GM18526 (cell line): ENCODE data around the gene THSD4.

Experiments used
- POLR2A ChIP-seq: IDR thresholded peaks from 3 replicates; pipeline ENCODE4 v1.6.1; 2011; ENCODE audit not compliant: insufficient read length; ENCODE audit errors: extremely low read depth

Gene THSD4

DNA sequence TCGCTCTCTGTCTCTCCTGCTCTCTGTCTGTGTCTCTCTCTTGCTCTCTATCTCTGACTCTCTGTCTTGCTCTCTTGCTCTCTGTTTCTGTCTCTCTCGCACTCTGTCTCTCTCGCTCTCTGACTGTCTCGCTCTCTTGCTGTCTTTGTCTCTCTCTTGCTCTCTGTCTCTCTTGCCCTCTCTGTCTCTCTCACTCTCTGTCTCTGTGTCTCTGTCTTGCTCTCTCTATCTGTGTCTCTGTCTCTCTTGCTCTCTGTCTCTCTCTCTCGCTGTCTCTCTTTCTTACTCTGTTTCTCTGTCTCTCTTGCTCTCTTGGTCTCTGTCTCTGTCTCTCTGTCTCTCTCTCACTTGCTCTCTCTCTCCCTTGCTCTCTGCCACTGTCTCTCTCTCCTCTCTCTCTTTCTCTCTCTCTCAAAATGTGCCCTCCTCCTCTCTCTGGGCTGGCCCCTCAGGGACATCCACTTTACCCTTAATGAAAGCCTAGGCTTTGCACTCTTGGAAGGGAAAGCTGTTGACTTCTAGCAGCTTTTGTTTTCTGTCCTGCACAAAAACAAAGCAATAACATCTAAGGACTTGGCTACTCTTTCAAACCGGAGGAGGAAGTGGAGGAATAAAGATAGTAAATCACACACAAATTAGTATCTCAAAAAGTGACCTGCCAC is 621.1 kb downstream of the THSD4 start:
- TF ChIP-seq POLR2A, result no peak

GRCh38 chr15:71737761-71738160 is 622.5 kb downstream of the THSD4 start:
- TF ChIP-seq POLR2A, result no peak

GRCh38 chr15:71739355-71739754 is 624.1 kb downstream of the THSD4 start:
- no peak for TF ChIP-seq POLR2A

GRCh38 chr15:71742964-71743363 is 627.7 kb downstream of the THSD4 start:
- TF ChIP-seq POLR2A, result no peak

- TF ChIP-seq POLR2A, result no peak
Measured at GRCh38 chr15:71743861-71744382, 628.7 kb downstream of the THSD4 start.

DNA sequence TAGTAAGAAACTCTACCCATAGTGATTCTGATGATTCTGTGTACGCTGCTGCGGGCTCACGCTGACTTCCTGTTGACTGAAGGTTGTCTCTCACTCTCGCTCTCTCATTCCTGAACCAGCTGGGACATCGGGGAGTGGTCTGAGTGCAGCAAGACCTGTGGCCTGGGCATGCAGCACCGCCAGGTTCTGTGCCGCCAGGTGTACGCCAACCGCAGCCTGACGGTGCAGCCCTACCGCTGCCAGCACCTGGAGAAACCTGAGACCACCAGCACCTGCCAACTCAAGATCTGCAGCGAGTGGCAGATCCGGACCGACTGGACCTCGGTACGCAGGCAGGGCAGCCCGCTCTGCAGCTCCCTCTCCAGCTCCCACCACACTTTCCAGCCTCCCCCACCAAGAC is 631.4 kb downstream of the THSD4 start:
- no peak for TF ChIP-seq POLR2A

GRCh38 chr15:71747128-71748083 is 632.1 kb downstream of the THSD4 start:
- TF ChIP-seq POLR2A, result no peak

DNA sequence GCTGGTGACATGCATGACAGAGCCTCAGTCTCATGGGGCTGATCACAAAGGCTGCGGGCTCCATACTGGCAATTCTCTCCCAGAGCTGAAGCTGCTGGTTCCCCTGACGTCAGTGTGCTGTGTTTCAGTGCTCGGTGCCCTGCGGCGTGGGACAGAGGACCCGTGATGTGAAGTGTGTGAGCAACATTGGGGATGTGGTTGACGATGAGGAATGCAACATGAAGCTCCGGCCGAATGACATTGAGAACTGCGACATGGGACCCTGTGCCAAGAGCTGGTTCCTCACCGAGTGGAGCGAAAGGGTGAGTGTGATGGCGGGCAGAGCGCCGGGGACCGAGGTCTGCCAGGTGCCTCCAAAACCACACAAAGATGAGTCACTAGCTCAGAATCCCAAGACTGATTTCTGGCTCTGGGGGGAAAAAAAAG is 633.0 kb downstream of the THSD4 start:
- TF ChIP-seq POLR2A, result no peak

- TF ChIP-seq POLR2A, result no peak
Measured at GRCh38 chr15:71749500-71749899, 634.2 kb downstream of the THSD4 start.

DNA sequence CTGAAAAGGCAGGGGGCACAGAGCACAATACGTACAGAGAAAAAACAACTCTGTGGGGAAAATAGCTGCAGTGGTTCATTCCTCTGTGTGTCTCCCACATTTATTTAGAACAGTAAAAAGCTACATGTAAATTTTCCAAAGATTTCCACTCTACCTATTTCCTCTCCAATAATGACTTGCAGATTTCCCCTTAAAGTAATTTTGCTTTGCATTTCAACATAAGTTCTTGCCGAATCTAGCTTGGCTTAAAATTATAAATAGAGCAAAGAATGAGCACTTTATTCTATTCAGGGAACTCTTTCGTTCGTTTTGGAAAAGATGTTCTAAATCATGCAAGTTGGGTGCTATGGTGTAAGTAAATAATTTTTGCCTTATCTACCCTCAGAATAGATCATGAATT is 636.9 kb downstream of the THSD4 start:
- TF ChIP-seq POLR2A, result no peak

DNA sequence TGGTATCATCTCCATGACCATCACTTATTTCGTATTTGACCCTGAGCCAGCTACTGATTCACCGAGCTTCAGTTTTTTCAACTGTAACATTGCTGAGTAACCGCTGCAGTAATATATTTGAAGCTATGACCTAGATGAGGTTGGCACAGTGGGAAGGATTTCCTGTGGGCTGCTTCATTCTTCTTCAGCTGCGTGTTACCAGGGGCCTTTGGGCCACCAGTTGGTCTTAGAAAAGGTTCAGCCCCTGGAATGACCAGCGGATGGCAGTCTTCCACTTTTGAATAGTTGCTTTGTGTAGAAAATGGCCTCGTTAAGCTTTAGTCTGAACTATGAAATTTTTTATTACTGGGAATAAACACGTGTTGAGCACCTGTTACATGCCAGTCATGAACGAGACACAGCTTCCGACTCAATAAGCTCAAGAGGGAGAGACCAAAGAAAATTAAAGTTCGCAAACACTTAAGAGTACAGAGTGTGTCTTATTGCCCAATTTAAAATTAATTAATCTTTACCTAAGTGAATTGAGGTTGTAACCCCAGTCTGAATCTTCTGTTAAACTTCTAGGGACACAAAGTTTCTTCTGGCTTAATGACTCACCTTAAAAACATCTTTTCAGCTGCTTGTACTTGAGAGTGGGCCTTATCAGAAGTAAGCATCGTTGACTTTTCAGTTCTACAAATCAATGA is 637.5 kb downstream of the THSD4 start:
- no peak for TF ChIP-seq POLR2A

DNA sequence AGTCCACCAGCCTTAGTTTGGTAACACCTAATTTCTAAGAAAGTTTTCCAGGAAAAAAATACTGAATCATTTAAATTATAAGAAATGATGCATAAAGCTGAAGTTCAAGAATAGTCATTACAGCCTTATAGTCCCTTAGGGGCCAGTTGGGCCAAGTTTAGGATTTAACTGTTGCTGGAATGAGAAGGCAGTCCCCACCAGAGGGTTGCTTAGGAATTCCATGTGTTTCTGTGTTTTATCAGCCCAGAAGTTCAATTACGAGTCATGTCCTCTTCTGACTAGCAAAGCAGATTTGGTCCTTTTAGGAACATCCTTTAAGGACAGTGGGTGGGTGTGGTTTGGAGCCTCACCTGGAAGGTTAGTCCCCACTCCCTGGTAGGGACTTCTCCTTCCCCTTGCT is 638.1 kb downstream of the THSD4 start:
- TF ChIP-seq POLR2A, result no peak

GRCh38 chr15:71754660-71755059 is 639.4 kb downstream of the THSD4 start:
- TF ChIP-seq POLR2A, result no peak

DNA sequence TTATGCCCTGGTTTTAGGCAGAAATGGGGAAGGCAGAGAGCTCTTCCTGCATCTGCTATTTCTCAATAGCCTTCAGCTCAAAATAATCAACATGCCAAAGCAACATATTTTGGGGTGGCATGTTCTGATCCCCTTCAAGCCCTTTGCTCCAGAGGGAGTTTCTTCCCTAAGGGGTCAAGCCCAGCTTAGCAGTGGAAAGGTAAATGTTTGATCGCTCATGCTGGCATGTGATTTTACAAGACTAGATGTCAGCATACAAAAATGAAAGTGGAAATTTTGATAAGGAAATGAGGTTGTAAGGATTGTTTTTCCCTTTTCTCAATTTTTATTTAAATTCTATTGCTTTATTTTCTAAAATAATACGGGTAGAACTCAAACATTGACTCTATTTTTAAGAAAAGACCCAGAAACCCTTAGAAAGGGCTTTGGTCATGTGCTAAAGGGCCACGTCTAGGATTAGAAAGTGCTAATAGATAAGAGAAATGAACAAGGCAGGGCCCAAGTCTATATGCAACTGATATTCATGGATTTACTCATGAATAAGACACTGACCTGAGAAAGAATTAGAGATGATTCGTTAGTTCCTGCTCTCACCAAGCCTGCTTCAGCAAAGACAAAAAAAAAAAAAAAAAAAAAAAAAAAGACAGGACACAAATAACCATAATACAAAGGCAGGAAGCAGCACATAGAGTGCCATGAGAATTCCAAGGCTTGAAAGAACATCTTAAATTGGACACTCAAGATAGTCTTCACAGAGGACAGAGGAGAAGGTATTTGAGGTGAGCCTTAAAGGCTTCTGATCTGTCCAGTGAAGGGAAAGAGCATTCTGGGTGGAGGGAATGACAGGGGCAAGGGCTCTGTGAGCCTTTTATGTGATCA is 640.1 kb downstream of the THSD4 start:
- TF ChIP-seq POLR2A, result no peak
